ENCODE data around the gene ZNF69.
A peak's percentile ranks its signal among the peaks of the same experiment; 100 is the strongest.
"Not testable (repeated sequence)": the region's sequence is repeated elsewhere in the genome, so short reads cannot be mapped to it uniquely, and the experiment has no call there.

Gene ZNF69

DNA sequence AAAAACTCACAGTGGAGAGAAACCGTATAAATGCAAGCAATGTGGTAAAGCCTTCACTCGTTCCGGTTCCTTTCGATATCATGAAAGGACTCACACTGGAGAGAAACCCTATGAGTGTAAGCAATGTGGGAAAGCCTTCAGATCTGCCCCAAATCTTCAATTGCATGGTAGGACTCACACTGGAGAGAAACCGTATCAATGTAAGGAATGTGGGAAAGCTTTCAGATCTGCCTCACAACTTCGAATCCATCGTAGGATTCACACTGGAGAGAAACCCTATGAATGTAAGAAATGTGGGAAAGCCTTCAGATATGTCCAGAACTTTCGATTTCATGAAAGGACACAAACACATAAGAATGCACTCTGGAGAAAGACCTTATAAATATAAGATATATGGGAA, 19.4 kb upstream of the ZNF69 start:
- H3K9me3 ChIP-seq (ENCODE audit: control insufficient read depth, low read length): peaks cover 8% of the 10 kb centered on the region
- no peak overlapping the region for H3K4me3 ChIP-seq (ENCODE audit: low read depth, low read length)

DNA sequence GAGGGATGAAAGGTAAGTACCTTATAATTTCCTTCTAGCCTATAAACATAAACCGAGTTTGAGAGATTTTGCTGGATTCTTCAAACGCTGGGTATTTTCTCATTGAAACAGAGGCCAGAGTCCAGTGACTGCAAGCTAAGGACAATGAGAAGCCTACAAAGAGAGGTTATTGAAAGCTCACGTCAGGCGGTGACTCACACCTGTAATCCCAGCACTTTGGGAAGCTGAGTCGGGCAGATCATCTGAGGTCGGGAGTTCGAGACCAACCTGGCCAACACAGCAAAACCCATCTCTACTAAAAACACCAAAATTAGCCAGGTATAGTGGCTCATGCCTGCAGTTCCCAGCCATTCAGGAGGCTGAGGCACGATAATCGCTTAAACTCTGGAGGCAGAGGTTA, 15.0 kb upstream of the ZNF69 start:
- peaks cover 8% of the 10 kb centered on the region for H3K9me3 ChIP-seq (ENCODE audit: control insufficient read depth, low read length)
- no peak overlapping the region for H2AFZ ChIP-seq
- H3K9ac ChIP-seq: no peak overlapping the region
- H3K36me3 ChIP-seq (ENCODE audit: control insufficient read depth, insufficient read depth, low read length): peaks cover 25% of the 10 kb centered on the region
- no peak overlapping the region for H3K4me3 ChIP-seq (ENCODE audit: low read depth, low read length)
- H3K27ac ChIP-seq: no peak overlapping the region
- no peaks in the 10 kb centered on the region for H3K27me3 ChIP-seq (ENCODE audit: control insufficient read depth, insufficient read depth, low read length)
- TF ChIP-seq, protein P1, sequence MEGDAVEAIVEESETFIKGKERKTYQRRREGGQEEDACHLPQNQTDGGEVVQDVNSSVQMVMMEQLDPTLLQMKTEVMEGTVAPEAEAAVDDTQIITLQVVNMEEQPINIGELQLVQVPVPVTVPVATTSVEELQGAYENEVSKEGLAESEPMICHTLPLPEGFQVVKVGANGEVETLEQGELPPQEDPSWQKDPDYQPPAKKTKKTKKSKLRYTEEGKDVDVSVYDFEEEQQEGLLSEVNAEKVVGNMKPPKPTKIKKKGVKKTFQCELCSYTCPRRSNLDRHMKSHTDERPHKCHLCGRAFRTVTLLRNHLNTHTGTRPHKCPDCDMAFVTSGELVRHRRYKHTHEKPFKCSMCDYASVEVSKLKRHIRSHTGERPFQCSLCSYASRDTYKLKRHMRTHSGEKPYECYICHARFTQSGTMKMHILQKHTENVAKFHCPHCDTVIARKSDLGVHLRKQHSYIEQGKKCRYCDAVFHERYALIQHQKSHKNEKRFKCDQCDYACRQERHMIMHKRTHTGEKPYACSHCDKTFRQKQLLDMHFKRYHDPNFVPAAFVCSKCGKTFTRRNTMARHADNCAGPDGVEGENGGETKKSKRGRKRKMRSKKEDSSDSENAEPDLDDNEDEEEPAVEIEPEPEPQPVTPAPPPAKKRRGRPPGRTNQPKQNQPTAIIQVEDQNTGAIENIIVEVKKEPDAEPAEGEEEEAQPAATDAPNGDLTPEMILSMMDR (IDR thresholded peaks at IDR 0.05): no peak
- no peaks in the 10 kb centered on the region for H3K4me1 ChIP-seq
- H3K79me2 ChIP-seq: no peaks in the 10 kb centered on the region
- no peak overlapping the region for H3K4me2 ChIP-seq (ENCODE audit: low read length)

More for the DNA sequence above, 19.4 kb upstream of the ZNF69 start:
- no peak overlapping the region for H3K27ac ChIP-seq
- no peak overlapping the region for H3K4me2 ChIP-seq (ENCODE audit: low read length)
- peaks cover 2% of the 10 kb centered on the region for H3K79me2 ChIP-seq
- no peak overlapping the region for H3K9ac ChIP-seq
- H3K27me3 ChIP-seq (ENCODE audit: control insufficient read depth, insufficient read depth, low read length): no peaks in the 10 kb centered on the region
- no peaks in the 10 kb centered on the region for H3K4me1 ChIP-seq
- no peak overlapping the region for H2AFZ ChIP-seq
- peaks cover 27% of the 10 kb centered on the region for H3K36me3 ChIP-seq (ENCODE audit: control insufficient read depth, insufficient read depth, low read length)
- TF ChIP-seq, protein P1 (IDR thresholded peaks at IDR 0.05): no peak

- Histone ChIP-seq H3K27me3 (ENCODE audit: control insufficient read depth, insufficient read depth, low read length) (no peaks in the 10 kb centered on the region), H3K4me1 (no peaks in the 10 kb centered on the region), H3K4me3 (ENCODE audit: low read depth, low read length) (no peak overlapping the region), H3K27ac (no peak overlapping the region), H3K9me3 (ENCODE audit: control insufficient read depth, low read length) (no peaks in the 10 kb centered on the region), H3K4me2 (ENCODE audit: low read length) (no peak overlapping the region), H2AFZ (no peak overlapping the region), H3K79me2 (peaks cover 2% of the 10 kb centered on the region), H3K36me3 (ENCODE audit: control insufficient read depth, insufficient read depth, low read length) (peaks cover 14% of the 10 kb centered on the region), H3K9ac (no peak overlapping the region)
- TF ChIP-seq, protein P1 (IDR thresholded peaks at IDR 0.05): no peak
These were observed 13.8 kb upstream of the ZNF69 start for GRCh38 chr19:11873762-11874161.

DNA sequence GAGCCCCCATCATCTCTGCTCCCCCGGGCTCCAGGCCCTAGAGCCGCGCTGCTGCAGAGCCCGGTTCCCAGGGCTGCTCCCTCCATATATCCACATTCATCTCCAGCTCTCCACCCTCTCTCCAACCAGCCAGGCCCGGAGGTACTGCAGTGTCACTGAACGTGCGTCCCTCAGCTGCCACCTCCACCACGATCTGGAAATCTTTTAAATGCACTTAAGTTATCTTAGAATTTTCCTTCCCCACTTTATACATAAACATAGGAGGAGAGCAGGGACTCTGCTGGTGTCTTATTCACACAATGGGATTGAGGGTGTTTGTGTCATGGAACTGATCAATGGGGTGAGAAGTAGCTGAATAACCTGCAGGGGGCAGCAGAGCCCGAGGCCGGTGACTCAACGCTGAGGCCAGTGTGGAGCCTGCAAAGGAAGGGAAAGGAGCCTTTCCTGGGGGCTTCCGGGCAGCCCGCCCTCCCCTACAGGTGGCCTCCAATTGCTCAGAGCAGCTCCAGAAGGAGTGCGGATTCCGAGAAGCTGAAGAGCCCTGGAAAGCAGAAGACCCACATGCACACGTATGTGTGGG, 7.8 kb upstream of the ZNF69 start:
- not testable (repeated sequence) for H3K27me3 ChIP-seq (ENCODE audit: control insufficient read depth, insufficient read depth, low read length)

More for the DNA sequence above, 7.8 kb upstream of the ZNF69 start:
- not testable (repeated sequence) for H3K79me2 ChIP-seq; H3K36me3 ChIP-seq (ENCODE audit: control insufficient read depth, insufficient read depth, low read length); H3K27ac ChIP-seq; H3K9ac ChIP-seq; H3K4me3 ChIP-seq (ENCODE audit: low read depth, low read length); H2AFZ ChIP-seq; H3K9me3 ChIP-seq (ENCODE audit: control insufficient read depth, low read length); H3K4me1 ChIP-seq; H3K4me2 ChIP-seq (ENCODE audit: low read length)
- TF ChIP-seq, protein P1 (IDR thresholded peaks at IDR 0.05): peak; percentile 51
